HL-60 (cell line): ENCODE measurements around the gene KLF6.

Source experiments
- DNase-seq, 2 experiments: peaks; one replicate each; pipeline ENCODE4 v3.0.0-alpha.2; 2010 to 2020; ENCODE audit warnings: low read depth in 1 of 2, low spot score in 1 of 2
- H3K27ac ChIP-seq: fragments of 250-450 bp; sonication (Bioruptor Pico); replicated peaks from 2 replicates; pipeline ENCODE4 v1.5.1; 2020; ENCODE audit warnings: mild to moderate bottlenecking, moderate library complexity
- H3K27me3 ChIP-seq: fragments of 250-450 bp; sonication (Bioruptor Pico); 2 replicates; pipeline ENCODE4 v1.5.1; 2021; ENCODE audit warnings: mild to moderate bottlenecking, moderate library complexity; ENCODE audit not compliant: insufficient read depth, poor library complexity, severe bottlenecking
- H3K4me3 ChIP-seq: replicated peaks from 2 replicates; pipeline ENCODE4 v1.5.1; 2011; ENCODE audit warnings: mild to moderate bottlenecking, control low read depth, low read length; ENCODE audit not compliant: insufficient read depth
- GABPA ChIP-seq: IDR thresholded peaks from 2 replicates; pipeline ENCODE4 v1.6.1; 2012; ENCODE audit warnings: low read depth
- POLR2AphosphoS5 ChIP-seq: IDR thresholded peaks from 2 replicates; pipeline ENCODE4 v1.6.1; 2012; ENCODE audit warnings: low read depth
- REST ChIP-seq: IDR thresholded peaks from 2 replicates; pipeline ENCODE4 v1.6.1; 2012; ENCODE audit warnings: low read depth; ENCODE audit not compliant: insufficient replicate concordance
- SPI1 ChIP-seq: IDR thresholded peaks from 2 replicates; pipeline ENCODE4 v1.6.1; 2012; ENCODE audit warnings: low read depth, mild to moderate bottlenecking, borderline replicate concordance
- TF ChIP-seq, protein P1 (sequence below): IDR thresholded peaks from one replicate; pipeline ENCODE4 v1.5.1; 2011; ENCODE audit warnings: low read length, control low read depth, inconsistent platforms; ENCODE audit not compliant: insufficient read depth

Gene KLF6

DNA sequence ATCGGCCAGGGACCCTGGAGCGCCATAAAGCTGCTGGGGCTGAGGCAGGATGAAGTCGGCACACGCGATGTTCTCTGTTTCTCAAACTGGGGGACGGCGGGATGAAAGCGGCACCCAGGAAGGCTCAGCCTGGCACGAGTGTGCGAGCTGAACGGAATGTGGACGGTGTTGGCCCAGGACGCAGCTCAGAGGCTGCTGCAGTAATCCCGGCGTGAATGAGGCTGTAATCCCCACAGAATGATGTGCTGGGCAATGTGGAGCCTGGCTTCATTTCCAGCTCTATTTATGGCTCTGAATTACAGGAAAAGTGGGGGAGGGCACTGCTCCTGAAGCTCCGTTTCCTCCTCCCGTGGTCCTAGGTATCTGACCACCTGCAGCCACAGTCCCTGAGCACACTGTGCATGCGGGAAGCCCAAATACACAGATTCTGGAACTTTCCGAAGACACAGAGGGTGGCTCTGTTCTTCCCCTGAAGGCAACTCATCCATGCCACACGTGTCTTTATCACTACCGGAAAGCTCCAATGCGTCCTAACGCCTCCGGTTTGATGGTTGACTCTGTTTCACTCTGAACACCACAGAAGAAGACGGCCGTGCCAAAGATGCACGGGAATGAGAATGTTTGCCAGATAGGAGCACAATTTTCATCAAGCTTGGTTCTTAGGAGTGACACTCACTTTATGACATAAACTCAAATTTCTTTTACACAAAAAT is 37.6 kb downstream of the KLF6 start:
- H3K4me3 ChIP-seq: no peak overlapping the region
- no peak for DNase-seq

DNA sequence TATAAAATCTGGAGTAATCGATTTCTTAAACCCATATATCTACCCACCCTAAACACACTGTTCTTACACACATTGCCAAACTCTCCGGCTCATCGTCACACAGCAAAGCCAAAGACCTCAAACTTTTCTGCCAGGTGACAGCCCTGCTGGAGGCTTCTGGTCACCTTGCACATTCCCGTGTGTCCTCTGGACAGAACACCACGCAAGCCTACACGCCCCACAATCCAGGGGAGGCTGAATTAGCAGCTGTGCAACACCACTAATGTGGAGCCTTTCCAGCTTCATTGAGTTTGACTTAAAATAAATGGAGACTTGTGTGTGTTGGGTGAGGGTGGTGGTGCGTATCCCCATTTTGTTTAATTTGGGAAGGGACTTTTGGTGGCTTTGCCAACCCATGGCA is 38.4 kb downstream of the KLF6 start:
- Histone ChIP-seq H3K4me3 (no peak overlapping the region), H3K27ac (no peak overlapping the region), H3K27me3 (no peaks in the 10 kb centered on the region)
- no peak for DNase-seq
- no peak for TF ChIP-seq REST
- no peak for TF ChIP-seq POLR2AphosphoS5
- no peak for TF ChIP-seq SPI1
- no peak for TF ChIP-seq GABPA
- TF ChIP-seq, protein P1, sequence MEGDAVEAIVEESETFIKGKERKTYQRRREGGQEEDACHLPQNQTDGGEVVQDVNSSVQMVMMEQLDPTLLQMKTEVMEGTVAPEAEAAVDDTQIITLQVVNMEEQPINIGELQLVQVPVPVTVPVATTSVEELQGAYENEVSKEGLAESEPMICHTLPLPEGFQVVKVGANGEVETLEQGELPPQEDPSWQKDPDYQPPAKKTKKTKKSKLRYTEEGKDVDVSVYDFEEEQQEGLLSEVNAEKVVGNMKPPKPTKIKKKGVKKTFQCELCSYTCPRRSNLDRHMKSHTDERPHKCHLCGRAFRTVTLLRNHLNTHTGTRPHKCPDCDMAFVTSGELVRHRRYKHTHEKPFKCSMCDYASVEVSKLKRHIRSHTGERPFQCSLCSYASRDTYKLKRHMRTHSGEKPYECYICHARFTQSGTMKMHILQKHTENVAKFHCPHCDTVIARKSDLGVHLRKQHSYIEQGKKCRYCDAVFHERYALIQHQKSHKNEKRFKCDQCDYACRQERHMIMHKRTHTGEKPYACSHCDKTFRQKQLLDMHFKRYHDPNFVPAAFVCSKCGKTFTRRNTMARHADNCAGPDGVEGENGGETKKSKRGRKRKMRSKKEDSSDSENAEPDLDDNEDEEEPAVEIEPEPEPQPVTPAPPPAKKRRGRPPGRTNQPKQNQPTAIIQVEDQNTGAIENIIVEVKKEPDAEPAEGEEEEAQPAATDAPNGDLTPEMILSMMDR: no peak

More for the DNA sequence above, 37.6 kb downstream of the KLF6 start:
- no peak overlapping the region for H3K27ac ChIP-seq
- no peaks in the 10 kb centered on the region for H3K27me3 ChIP-seq
- no peak for TF ChIP-seq POLR2AphosphoS5
- no peak for TF ChIP-seq GABPA
- TF ChIP-seq REST: no peak
- TF ChIP-seq SPI1: no peak
- TF ChIP-seq, protein P1: no peak

DNA sequence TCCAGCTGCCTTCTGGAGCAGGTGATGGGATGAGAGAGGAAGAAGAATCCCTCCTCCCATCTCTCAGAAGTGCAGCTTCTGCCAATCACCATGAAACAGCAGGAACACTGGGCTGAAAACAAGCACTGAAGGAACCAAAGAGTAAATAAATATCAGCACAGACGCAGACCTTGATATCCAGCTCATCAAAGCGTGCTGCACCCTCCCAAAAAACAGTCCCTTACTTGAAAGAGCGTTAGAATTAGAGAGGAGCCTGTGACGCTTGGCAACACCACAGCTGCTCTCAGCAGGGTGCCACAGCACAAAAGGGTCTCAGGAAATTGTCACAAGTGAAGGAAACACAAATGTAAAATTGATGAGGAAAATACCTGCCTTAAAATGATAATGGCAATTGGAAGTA is 39.5 kb downstream of the KLF6 start:
- TF ChIP-seq, protein P1: no peak
- TF ChIP-seq SPI1 (no peak), REST (no peak), POLR2AphosphoS5 (no peak), GABPA (no peak)
- H3K27ac ChIP-seq: no peak overlapping the region
- H3K27me3 ChIP-seq: no peaks in the 10 kb centered on the region
- no peak for DNase-seq
- no peak overlapping the region for H3K4me3 ChIP-seq
